ENCODE measurements around the gene SPPL2B.

SPPL2B gene

GRCh38 chr19:2323707-2324106 lies 4.8 kb upstream of the SPPL2B start:
- no peaks in the 10 kb centered on the region for H3K9me2 ChIP-seq (replicated peaks; ENCODE audit: insufficient read depth, low read length)
- no peaks in the 10 kb centered on the region for H3F3A ChIP-seq (ENCODE audit: insufficient read depth, low read length)
- H3K9me3 ChIP-seq (replicated peaks; ENCODE audit: insufficient read depth, low read length): no peaks in the 10 kb centered on the region
- H3K27me3 ChIP-seq (replicated peaks; ENCODE audit: insufficient read depth, low read length): no peaks in the 10 kb centered on the region
- H3K79me2 ChIP-seq (ENCODE audit: low read length): peaks cover 52% of the 10 kb centered on the region
- H3K27ac ChIP-seq (ENCODE audit: low read length): no peak overlapping the region
- no peaks in the 10 kb centered on the region for H4K20me1 ChIP-seq (ENCODE audit: insufficient read depth, low read length)
- TF ChIP-seq EZH2 (optimal IDR thresholded peaks at IDR 0.05; ENCODE audit: low read depth, low read length) (no peak), CTCF (IDR thresholded peaks at IDR 0.05; ENCODE audit: low read length) (no peak), EZH2phosphoT487 (IDR thresholded peaks at IDR 0.05; ENCODE audit: low read length) (no peak)
- no peak for DNase-seq
- H3K9ac ChIP-seq (ENCODE audit: low read length): no peak overlapping the region
- H3K36me3 ChIP-seq (replicated peaks; ENCODE audit: insufficient read depth, low read length): no peaks in the 10 kb centered on the region
- H3K4me3 ChIP-seq (ENCODE audit: low read length): no peak overlapping the region
- H2AFZ ChIP-seq (ENCODE audit: low read length): no peak overlapping the region
- H3K4me1 ChIP-seq (ENCODE audit: low read length): peaks cover 6% of the 10 kb centered on the region
- H3K4me2 ChIP-seq (ENCODE audit: low read depth, low read length): no peak overlapping the region

- H3K9me2 ChIP-seq (replicated peaks; ENCODE audit: insufficient read depth, low read length): no peaks in the 10 kb centered on the region
- no peaks in the 10 kb centered on the region for H3K36me3 ChIP-seq (replicated peaks; ENCODE audit: insufficient read depth, low read length)
- no peaks in the 10 kb centered on the region for H3K27me3 ChIP-seq (replicated peaks; ENCODE audit: insufficient read depth, low read length)
- peaks cover 8% of the 10 kb centered on the region for H3K4me1 ChIP-seq (ENCODE audit: low read length)
- H3K9ac ChIP-seq (ENCODE audit: low read length): no peak overlapping the region
- H3F3A ChIP-seq (ENCODE audit: insufficient read depth, low read length): no peaks in the 10 kb centered on the region
- no peak overlapping the region for H3K27ac ChIP-seq (ENCODE audit: low read length)
- H3K4me2 ChIP-seq (ENCODE audit: low read depth, low read length): no peak overlapping the region
- H3K79me2 ChIP-seq (ENCODE audit: low read length): peaks cover 58% of the 10 kb centered on the region
- no peak overlapping the region for H2AFZ ChIP-seq (ENCODE audit: low read length)
- no peak overlapping the region for H3K4me3 ChIP-seq (ENCODE audit: low read length)
- TF ChIP-seq EZH2phosphoT487 (IDR thresholded peaks at IDR 0.05; ENCODE audit: low read length) (no peak), CTCF (IDR thresholded peaks at IDR 0.05; ENCODE audit: low read length) (no peak), EZH2 (optimal IDR thresholded peaks at IDR 0.05; ENCODE audit: low read depth, low read length) (no peak)
- no peaks in the 10 kb centered on the region for H3K9me3 ChIP-seq (replicated peaks; ENCODE audit: insufficient read depth, low read length)
- no peaks in the 10 kb centered on the region for H4K20me1 ChIP-seq (ENCODE audit: insufficient read depth, low read length)
- no peak for DNase-seq
These were observed 4.1 kb upstream of the SPPL2B start for GRCh38 chr19:2324220-2324948.

GRCh38 chr19:2325281-2326046 lies 3.0 kb upstream of the SPPL2B start:
- no peak overlapping the region for H3K4me2 ChIP-seq (ENCODE audit: low read depth, low read length)
- H3K27me3 ChIP-seq (replicated peaks; ENCODE audit: insufficient read depth, low read length): no peaks in the 10 kb centered on the region
- H2AFZ ChIP-seq (ENCODE audit: low read length): no peak overlapping the region
- no peaks in the 10 kb centered on the region for H3K9me3 ChIP-seq (replicated peaks; ENCODE audit: insufficient read depth, low read length)
- no peak overlapping the region for H3K9ac ChIP-seq (ENCODE audit: low read length)
- DNase-seq: peak; percentile 5
- H3K27ac ChIP-seq (ENCODE audit: low read length): no peak overlapping the region
- H3K36me3 ChIP-seq (replicated peaks; ENCODE audit: insufficient read depth, low read length): no peaks in the 10 kb centered on the region
- H3F3A ChIP-seq (ENCODE audit: insufficient read depth, low read length): no peaks in the 10 kb centered on the region
- no peak for TF ChIP-seq EZH2 (optimal IDR thresholded peaks at IDR 0.05; ENCODE audit: low read depth, low read length)
- TF ChIP-seq EZH2phosphoT487 (IDR thresholded peaks at IDR 0.05; ENCODE audit: low read length): no peak
- TF ChIP-seq CTCF (IDR thresholded peaks at IDR 0.05; ENCODE audit: low read length): no peak
- H3K4me1 ChIP-seq (ENCODE audit: low read length): peaks cover 12% of the 10 kb centered on the region
- H3K79me2 ChIP-seq (ENCODE audit: low read length): peaks cover 69% of the 10 kb centered on the region
- H4K20me1 ChIP-seq (ENCODE audit: insufficient read depth, low read length): no peaks in the 10 kb centered on the region
- no peaks in the 10 kb centered on the region for H3K9me2 ChIP-seq (replicated peaks; ENCODE audit: insufficient read depth, low read length)
- no peak overlapping the region for H3K4me3 ChIP-seq (ENCODE audit: low read length)

Data from MM.1S (cell line).